GM21737 (cell line): ENCODE measurements around the gene XAF1.
"Not testable (repeated sequence)": the region's sequence is repeated elsewhere in the genome, so short reads cannot be mapped to it uniquely, and the experiment has no call there.

ENCODE experiments used
- ATAC-seq: cut with Tn5 transposase; IDR thresholded peaks from one replicate; pipeline ENCODE4 v1.9.1; 2021; ENCODE audit warnings: mild to moderate bottlenecking, moderate library complexity; ENCODE audit not compliant: unreplicated experiment

The XAF1 gene

DNA sequence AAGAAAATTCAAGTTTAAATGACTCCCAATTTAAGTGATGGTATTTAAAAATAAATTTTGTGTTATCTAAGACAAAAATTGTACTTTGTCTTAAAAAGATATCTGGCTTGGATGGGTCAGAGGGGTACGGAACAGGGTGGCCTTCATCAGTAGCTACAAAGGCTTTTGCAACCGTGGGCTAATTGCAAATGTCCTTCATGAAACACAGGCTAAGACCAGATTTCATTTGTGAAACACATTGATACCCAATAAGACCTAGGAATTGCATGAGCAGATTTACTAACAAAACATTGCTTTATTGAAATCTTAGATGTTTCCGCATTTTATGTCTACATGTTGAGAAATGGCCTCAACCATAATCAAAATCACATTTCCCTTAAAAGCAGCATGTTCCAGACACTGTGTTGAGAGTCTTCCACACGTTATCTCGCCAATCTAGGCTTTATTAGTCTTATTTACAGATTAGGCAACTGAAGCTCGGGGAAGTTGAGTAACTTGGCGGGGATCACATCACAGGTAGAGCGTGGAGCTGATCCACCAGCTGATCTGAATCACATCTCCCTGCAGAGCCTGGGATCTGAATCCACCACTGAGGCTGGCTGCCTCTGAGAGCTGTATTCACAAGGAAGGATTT, 42.0 kb downstream of the XAF1 start:
- ATAC-seq, result no peak

DNA sequence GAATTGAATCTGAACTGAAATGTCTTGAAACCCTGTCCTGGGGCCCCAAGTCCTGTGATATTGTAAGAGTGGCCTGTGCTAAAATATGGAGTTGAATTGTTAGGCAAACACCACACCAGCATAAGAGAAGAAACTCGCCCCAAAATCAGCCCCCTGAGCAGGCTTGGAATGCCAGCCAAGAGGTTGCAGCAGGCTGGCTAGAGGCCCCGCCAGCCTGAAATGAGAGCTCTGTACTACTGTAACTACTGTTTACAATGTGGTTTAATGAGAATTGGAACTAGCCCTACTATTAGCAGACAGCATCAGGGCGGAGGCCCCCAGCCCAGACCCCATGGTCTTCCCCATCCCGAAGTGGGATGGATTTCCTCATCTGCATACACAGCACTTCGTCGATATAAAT, 43.9 kb downstream of the XAF1 start:
- ATAC-seq, result no peak

GRCh38 chr17:6800422-6801027, 44.7 kb downstream of the XAF1 start:
- no peak for ATAC-seq

DNA sequence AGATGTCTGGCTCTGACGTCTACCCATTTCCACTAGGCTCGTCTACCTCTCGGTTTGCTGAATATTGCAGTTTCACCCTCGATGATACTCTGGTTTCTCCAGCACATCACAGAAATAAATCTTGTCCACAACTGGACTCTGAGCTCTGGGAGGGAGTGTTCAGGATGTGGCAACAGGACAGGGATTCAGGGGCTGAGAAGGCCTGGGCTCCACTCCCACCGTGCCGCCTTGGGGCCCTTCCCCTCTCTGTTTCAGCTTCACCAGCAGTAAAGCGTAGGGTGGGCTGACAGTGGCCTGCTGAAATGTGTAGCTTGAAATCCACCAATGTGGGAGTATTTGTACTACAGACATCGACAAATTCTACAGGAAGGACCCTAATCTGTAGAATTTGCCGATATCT, 55.7 kb downstream of the XAF1 start:
- no peak for ATAC-seq

DNA sequence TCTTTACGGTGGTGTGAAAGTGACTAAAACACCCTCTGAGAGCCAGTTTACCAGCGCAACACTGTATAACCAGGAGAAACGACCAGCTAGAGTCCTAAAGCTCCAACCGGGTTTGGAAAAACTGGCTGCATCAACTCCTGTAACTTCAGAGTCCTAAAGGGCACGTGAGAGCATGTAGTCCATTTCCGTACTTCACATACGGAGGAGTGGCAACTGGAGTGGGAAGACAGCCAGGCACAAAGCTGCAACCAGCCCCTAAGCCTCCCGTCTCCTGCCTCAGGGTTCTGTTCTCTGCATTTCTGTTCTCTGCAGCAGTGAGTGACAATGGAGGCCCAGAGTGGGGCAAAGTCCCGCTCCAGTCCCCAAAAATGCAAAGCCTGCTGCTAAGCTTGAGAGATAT, 56.4 kb downstream of the XAF1 start:
- ATAC-seq, result no peak

- ATAC-seq, result no peak
Observed at GRCh38 chr17:6815775-6816174, 59.9 kb downstream of the XAF1 start.

DNA sequence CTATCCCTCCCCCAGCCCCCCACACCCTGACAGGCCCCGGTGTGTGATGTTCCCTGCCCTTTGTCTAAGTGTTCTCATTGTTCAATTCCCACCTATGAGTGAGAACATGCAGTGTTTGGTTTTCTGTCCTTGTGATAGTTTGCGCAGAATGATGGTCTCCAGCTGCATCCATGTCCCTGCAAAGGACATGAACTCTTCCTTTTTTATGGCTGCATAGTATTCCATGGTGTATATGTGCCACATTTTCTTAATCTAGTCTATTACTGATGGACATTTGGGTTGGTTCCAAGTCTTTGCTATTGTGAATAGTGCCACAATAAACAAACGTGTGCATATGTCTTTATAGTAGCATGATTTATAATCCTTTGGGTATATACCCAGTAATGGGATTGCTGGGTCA, 60.5 kb downstream of the XAF1 start:
- not testable (repeated sequence) for ATAC-seq

DNA sequence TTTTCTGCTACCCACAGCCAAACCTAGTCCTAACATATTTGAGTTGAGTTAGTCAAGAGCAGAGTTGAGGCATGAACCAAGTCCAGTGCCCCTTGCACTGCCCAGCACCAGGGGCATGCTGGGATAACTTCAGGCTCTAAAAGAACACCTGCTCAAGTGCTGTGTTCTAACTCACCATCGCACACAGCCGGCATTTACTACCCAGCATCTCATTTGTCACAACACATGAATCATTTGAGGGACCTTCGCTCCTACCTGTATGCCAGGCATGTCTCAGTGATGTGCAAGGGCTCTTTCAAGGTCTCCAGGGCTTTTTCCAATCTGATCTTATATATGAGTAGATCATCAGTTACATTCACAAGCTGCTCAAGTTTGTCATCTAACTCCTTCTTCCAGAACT, 63.1 kb downstream of the XAF1 start:
- ATAC-seq, result no peak

- no peak for ATAC-seq
Observed at GRCh38 chr17:6823011-6823442, 67.2 kb downstream of the XAF1 start.
